K562 (cell line): Measurements from ENCODE around the gene CCDC85B.

Source experiments
- ADNP ChIP-seq: fragments of 200-800 bp; sonication (Bioruptor generic); IDR thresholded peaks from 2 replicates; pipeline ENCODE4 v1.6.1; 2016; ENCODE audit warnings: missing genetic modification characterization, missing compliant biosample characterization
- CEBPB ChIP-seq: fragments of 450-650 bp; IDR thresholded peaks from 2 replicates; pipeline ENCODE4 v1.6.1; 2016; ENCODE audit warnings: missing genetic modification characterization, missing compliant biosample characterization
- EZH2 ChIP-seq: IDR thresholded peaks from 2 replicates; pipeline ENCODE4 v1.6.1; 2012; ENCODE audit warnings: low read depth, mild to moderate bottlenecking, inconsistent platforms, low read length, borderline replicate concordance
- GABPB2 ChIP-seq: fragments of 250-450 bp; sonication (Bioruptor Pico); conservative IDR thresholded peaks from 2 replicates; pipeline ENCODE4 v1.5.1; 2021; ENCODE audit warnings: mild to moderate bottlenecking
- JUN ChIP-seq, 2 experiments: sonication (generic) in 1 of 2; formaldehyde crosslinking in 1 of 2; IDR thresholded peaks; 2 replicates each; pipeline versions ENCODE4 v1.6.1 to v1.8.0; 2012 to 2022; ENCODE audit warnings: borderline replicate concordance in 2 of 2, mild to moderate bottlenecking in 2 of 2, improper control_type of control experiment in 1 of 2, low read depth in 1 of 2, low read length in 1 of 2, missing genetic modification reagents in 1 of 2
- MTA3 ChIP-seq: fragments of 450-650 bp; formaldehyde crosslinking; IDR thresholded peaks from 2 replicates; pipeline ENCODE4 v1.6.1; 2017; ENCODE audit warnings: mild to moderate bottlenecking, borderline replicate concordance
- YY1 ChIP-seq, 3 experiments: IDR thresholded peaks; 2 replicates each; pipeline ENCODE4 v1.6.1; 2011; ENCODE audit warnings: low read length in 2 of 3, mild to moderate bottlenecking in 2 of 3, moderate library complexity in 2 of 3, borderline replicate concordance in 1 of 3, control low read depth in 1 of 3, low read depth in 1 of 3; ENCODE audit not compliant: insufficient read depth in 3 of 3, insufficient replicate concordance in 2 of 3, control insufficient read depth in 1 of 3, insufficient read length in 1 of 3; ENCODE audit errors: extremely low read depth in 1 of 3
- TF ChIP-seq, protein P1 (sequence below), 3 experiments: IDR thresholded peaks in 2 of 3; conservative IDR thresholded peaks in 1 of 3; 2 replicates each; pipeline ENCODE4 v1.5.1; 2011 to 2012; ENCODE audit warnings: low read length in 3 of 3, mild to moderate bottlenecking in 3 of 3, control low read depth in 2 of 3, improper control_type of control experiment in 1 of 3, inconsistent platforms in 1 of 3, low read depth in 1 of 3, mixed read lengths in 1 of 3, moderate library complexity in 1 of 3; ENCODE audit not compliant: insufficient read depth in 2 of 3
- TF ChIP-seq, protein P2 (sequence below): fragments of 250-450 bp; sonication (Bioruptor Pico); IDR thresholded peaks from 2 replicates; pipeline ENCODE4 v1.5.0; 2020; ENCODE audit warnings: mild to moderate bottlenecking, borderline replicate concordance

DNA sequence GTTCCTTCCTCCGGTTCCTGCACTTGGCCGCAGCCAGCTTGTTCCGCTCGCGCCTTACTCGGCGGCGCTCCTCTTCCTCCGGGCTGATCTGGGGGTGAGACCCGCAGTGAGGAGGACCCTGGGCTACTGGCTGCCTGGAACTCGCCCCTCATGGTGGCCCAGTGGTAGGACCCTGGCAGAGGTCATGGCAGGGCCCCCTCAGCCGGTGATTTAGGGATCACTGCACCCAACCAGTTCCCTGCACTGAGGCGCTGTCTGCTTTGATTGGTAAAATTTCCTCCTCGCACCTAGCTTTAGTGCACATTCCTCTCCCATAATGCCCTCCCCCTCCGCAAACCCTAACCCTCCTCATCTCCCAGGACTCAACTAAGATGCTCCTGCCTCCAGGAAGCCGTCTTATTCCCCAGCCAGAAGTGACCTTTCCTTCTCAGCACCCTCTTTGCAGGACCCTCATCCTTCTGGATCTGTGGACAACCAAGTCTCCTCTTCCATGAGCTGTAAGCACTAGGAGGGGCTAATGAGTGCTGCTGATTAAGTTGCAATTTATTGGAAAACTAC lies 3.6 kb downstream of the CCDC85B start:
- TF ChIP-seq GABPB2 (CRISPR knock-in tag) (no peak), EZH2 (no peak), JUN (IDR thresholded peaks at IDR 0.05; ENCODE audit: borderline replicate concordance, low read depth, low read length) (no peak), JUN (CRISPR knock-in tag; IDR thresholded peaks at IDR 0.05; ENCODE audit: borderline replicate concordance) (no peak), YY1 (IDR thresholded peaks at IDR 0.05; ENCODE audit: borderline replicate concordance in 1 of 3, control insufficient read depth in 1 of 3, extremely low read depth in 1 of 3, insufficient read depth in 3 of 3, insufficient read length in 1 of 3, insufficient replicate concordance in 2 of 3, low read depth in 1 of 3, low read length in 2 of 3) (no peak), MTA3 (no peak), ADNP (no peak), CEBPB (tag) (no peak)
- TF ChIP-seq, protein P1, sequence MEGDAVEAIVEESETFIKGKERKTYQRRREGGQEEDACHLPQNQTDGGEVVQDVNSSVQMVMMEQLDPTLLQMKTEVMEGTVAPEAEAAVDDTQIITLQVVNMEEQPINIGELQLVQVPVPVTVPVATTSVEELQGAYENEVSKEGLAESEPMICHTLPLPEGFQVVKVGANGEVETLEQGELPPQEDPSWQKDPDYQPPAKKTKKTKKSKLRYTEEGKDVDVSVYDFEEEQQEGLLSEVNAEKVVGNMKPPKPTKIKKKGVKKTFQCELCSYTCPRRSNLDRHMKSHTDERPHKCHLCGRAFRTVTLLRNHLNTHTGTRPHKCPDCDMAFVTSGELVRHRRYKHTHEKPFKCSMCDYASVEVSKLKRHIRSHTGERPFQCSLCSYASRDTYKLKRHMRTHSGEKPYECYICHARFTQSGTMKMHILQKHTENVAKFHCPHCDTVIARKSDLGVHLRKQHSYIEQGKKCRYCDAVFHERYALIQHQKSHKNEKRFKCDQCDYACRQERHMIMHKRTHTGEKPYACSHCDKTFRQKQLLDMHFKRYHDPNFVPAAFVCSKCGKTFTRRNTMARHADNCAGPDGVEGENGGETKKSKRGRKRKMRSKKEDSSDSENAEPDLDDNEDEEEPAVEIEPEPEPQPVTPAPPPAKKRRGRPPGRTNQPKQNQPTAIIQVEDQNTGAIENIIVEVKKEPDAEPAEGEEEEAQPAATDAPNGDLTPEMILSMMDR (IDR thresholded peaks at IDR 0.05 in 2 of 3, conservative IDR thresholded peaks at IDR 0.05 in 1 of 3; ENCODE audit: insufficient read depth in 2 of 3, low read depth in 1 of 3, low read length in 3 of 3), result 0 out of 6 replicates have a peak, but pooled peaks of 1 of the 3 experiments have one; percentile 12
- TF ChIP-seq, protein P2, sequence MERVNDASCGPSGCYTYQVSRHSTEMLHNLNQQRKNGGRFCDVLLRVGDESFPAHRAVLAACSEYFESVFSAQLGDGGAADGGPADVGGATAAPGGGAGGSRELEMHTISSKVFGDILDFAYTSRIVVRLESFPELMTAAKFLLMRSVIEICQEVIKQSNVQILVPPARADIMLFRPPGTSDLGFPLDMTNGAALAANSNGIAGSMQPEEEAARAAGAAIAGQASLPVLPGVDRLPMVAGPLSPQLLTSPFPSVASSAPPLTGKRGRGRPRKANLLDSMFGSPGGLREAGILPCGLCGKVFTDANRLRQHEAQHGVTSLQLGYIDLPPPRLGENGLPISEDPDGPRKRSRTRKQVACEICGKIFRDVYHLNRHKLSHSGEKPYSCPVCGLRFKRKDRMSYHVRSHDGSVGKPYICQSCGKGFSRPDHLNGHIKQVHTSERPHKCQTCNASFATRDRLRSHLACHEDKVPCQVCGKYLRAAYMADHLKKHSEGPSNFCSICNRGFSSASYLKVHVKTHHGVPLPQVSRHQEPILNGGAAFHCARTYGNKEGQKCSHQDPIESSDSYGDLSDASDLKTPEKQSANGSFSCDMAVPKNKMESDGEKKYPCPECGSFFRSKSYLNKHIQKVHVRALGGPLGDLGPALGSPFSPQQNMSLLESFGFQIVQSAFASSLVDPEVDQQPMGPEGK (CRISPR knock-in tag), result no peak
